Activated naive CD8-positive, alpha-beta T cell treated with anti-CD3 and anti-CD28 coated beads, Interleukin-2, amount 50 U/mL, for 16 hours (primary cell): Measurements from ENCODE around the gene ARHGAP22.

Experiments
- DNase-seq: peaks from one replicate; pipeline ENCODE4 v3.0.0-alpha.2; 2020; ENCODE audit warnings: low read depth, low spot score

Gene ARHGAP22

GRCh38 chr10:48497780-48498770 is 106.8 kb downstream of the ARHGAP22 start:
- DNase-seq, result no peak

GRCh38 chr10:48496831-48497779 is 107.8 kb downstream of the ARHGAP22 start:
- DNase-seq, result no peak

DNA sequence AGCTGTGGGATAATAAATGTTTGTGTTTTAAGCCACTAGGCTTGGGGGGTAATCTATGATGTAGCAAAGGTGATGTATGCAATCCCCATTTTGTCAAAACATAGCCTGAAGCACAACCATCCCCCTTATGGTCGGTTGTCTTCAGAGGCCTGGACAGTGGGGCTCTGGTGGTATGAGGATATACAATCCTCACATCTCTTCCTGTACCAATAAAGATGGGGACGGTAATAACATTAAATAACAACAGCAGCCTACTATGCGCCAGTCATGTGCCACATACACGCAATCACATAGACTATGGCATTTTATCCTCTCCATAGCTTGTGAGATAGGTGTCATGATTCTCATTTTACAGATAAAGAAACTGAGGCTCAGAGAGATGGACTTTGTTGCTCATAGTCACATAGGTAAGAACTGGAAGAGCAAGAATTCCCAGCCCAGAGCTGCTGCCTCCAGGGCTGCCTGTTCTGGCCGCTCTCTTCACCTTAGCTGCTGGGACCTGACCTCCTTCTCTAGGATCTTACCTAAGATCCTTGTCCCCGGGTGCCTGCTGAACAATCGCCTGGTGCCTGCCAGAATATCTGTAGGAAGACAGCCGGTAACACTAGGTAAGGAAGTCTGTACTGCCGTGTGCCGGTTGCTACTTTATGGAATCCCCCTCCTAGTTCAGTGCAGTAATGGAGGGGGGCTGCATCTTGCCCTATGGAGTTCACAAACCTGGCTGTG is 108.6 kb downstream of the ARHGAP22 start:
- DNase-seq, result no peak

DNA sequence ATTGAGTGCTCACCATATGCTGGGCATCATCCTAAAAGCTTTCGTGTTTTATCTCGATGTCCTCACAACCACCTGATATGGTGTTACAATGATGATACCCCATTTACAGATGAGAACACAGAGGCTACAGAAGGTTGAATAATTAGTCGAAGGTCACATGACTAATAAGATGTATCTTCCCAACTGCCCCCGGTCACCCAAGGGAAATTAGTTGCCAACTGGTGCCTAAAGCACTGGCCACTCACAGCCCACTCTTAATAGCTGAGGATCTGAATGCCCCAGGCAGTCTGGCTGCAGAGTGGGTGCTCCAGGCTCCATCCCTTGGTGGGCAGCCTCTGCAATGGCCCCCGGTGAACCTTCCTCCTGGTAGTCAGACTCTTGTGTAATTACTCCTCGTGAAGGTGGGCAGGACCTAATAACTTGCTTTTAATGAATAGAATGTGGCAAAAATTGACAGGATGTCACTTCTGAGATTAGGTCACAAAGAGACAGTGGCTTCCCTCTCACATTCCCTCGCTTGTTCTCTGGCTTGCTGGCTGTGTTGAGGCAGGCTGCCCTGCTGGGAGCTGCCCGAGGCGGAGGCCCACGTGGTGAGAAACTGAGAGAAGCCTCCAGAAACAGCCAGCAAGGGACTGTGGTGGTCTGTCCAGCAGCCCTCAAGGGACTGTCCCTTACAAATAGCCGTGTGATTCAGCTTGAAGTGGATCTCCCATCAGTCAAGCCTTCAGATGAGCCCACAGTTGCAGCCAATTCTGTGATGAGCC is 109.4 kb downstream of the ARHGAP22 start:
- no peak for DNase-seq

DNA sequence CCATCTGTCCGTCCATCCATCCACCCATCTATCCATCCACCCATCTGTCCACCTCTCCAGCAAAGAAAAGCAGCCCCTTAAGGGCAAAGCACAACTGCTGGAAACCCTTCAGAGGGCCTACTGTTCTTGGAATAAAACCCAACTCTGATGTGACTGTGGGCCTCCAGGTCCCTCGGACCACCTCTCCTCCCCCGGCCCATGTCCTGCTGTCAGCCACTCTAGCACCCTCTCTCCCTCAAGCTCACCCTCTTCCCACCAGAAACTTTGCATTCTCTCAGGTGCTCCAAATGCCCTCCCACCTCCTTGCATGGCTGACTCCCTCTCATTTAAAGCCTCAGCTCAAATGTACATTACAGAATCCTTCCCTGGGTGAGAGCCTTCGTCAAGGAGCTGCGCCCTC is 110.3 kb downstream of the ARHGAP22 start:
- no peak for DNase-seq

- DNase-seq, result no peak
These were observed 110.8 kb downstream of the ARHGAP22 start for GRCh38 chr10:48494073-48494472.

GRCh38 chr10:48493083-48493871 is 111.6 kb downstream of the ARHGAP22 start:
- DNase-seq, result no peak

DNA sequence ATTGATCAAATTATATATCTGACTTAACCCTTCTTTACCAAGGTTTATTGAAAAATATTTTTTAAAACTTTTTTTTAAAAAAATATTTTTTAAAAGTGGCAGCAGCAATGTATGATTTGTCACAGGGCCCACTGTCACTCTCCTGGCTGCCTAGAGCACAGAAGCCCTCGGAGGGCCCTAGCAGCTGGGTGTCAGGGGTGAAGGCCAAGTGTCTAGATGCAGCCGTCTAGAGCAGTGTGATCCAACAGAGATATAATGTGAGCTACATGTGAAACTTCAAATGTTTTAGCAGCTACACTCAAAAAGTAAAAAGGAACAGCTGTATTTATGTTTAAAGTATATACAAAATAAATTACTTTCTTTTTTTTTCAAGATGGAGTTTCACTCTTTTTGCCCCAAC is 112.7 kb downstream of the ARHGAP22 start:
- DNase-seq, result no peak

DNA sequence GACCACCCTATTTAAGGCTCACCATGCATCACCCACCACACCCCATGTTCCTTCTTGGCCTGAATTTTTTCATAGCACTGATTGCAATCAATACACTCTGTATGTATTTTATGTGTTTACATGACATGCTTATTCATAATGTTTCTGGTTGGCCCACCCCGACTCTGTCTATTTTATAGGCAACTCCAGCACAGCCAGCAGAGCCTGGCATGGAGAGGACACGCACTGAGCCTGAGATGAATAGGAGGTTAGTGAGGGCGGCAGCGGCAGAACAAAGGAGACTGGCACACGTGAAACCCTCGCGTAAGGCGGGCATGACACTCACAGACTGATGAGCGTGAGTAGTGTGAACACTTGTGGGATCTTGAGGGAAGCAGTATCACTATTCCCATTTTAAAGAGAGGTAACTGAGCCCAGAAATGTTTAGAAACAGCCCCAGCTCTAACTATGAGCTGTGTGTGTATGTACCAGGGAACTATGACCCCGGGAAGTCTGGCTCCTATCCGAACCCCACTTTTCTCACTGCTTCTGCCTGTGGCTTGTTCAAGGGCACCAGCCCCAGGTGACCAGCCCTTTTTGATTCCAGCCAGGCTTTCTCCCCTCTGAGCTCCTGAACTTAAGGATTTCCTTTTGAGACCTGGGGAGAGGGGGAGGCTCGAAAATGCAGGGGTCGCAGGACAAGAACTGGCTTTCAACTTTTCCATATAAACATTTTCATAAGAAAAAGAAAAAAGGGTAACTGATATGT is 113.3 kb downstream of the ARHGAP22 start:
- DNase-seq, result no peak

DNA sequence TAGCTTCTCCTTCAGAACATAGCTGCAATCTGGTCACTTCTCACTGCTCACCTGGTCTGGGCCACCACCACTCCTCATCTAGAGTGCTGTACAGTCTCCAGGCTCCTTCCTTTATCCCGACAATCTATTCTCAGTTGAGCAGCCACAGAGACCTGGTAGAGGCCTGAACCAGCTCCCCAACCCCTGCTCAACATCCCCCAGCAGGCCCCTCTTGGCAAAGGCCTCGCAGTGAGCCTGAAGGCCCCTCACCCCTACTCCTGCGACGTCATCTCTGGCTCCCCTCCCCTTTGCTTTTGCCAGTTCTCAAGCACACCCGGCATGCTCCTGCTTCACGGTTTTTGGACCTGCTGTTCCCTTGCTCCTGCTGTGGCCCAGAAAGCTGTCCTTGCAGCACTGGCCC is 113.9 kb downstream of the ARHGAP22 start:
- no peak for DNase-seq

- DNase-seq, result no peak
These were observed 114.3 kb downstream of the ARHGAP22 start for GRCh38 chr10:48490571-48490940.

DNA sequence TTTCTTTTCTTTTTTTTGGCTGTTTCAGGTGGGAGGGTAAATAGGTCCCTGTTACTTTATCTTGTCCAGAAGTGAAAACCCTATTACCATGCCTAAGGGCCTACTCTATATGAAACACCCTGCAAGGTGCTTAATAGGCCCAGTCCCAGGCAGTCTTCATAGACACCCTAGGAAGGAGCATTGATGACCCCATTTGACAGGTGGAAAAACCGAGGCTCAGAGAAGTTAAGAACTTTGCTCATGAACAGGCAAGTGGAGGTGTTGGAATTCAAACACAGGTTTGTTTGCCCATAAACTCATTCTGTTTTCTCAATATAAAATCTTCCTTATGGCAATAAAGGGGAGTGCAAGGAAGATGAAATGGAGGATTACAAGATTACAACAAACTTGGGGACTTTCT is 115.8 kb downstream of the ARHGAP22 start:
- no peak for DNase-seq

GRCh38 chr10:48487244-48487643 is 117.6 kb downstream of the ARHGAP22 start:
- no peak for DNase-seq

- no peak for DNase-seq
These were observed 119.2 kb downstream of the ARHGAP22 start for GRCh38 chr10:48485711-48486110.

- DNase-seq, result no peak
These were observed 120.0 kb downstream of the ARHGAP22 start for GRCh38 chr10:48484911-48485310.

- DNase-seq, result no peak
These were observed 122.7 kb downstream of the ARHGAP22 start for GRCh38 chr10:48482207-48482606.

DNA sequence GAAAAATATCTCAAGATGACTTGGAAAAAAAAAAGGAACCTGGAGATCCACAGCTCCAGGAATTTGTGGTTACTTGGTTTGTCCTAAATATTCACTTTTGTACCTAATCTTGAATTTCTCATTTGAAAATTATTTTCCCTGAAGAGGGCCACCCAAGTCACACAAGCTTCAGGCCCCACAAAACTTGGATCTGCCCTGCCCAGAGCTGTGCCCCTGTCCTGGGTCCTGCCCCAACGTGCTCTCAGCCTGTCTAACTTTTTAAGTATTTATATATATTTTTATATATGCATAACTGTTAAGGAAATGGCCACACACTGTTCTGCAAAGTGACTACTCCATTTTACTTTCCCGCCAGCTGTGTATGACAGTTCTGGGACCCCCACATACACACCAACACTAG is 123.5 kb downstream of the ARHGAP22 start:
- no peak for DNase-seq

DNA sequence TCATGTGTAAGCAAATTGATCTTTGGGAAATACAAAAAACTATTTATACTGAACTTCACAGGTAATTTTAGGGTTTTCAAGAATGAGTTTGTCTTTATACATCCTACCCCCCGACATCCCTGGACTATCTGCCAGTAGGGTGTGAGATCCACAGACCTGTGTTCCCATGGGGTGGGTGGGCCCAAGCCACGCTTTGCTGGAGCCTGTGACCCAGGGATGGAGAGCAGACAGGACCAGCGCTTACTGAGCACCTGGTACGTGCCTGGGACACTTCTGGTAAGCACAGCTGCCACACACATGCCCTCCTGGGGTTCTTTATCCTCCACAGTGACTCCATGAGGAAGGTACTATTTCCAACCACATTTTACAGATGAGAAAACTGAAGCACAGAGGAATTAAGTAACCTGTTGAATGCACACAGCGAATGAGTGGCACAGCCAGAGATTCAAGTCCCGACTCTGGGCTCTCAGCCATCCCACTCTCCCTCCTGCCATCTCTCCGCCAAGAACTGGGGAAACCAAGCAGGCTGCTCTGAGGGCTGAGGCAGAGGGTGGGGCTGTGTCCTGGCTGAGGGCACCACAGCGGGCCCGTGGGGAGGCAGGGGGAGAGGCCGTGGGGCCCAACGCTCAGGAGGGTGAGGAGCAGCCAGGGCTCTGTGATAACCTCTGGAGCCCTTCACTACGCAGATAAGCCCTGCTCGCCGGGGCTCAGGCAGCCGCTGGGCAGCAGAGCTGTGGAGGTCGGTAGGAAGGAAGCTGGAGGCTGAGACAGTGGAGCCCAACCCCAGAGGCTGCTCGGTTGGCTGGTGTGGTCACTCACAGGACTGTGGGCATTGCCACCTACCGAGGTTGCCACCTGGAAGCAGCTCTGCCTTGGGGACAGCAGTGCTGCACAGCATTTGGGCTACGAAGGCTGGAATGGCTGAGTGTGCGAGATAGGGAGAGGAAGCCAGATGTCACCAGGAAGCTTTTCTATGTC is 124.2 kb downstream of the ARHGAP22 start:
- DNase-seq, result no peak
